Spleen (tissue), 11 donors: ENCODE results near the gene POU3F2. TPM values are rescaled to one million over a fixed set of nuclear protein-coding genes. Genes with fewer than 3 reads are reported as not detected.

ENCODE experiments used
- DNase-seq: peaks from one replicate; pipeline ENCODE4 v3.0.0-alpha.2; 2020
- H3K27ac ChIP-seq, 8 donors: fragments of 200-600 bp; sonication (generic) in 7 of 8; 1 replicate in 4 of 8; 2 replicates in 4 of 8; pipeline versions ENCODE4 v1.5.0 to v1.8.0; 2016 to 2021; ENCODE audit warnings: inconsistent platforms in 4 of 8, mild to moderate bottlenecking in 4 of 8, moderate library complexity in 1 of 8
- H3K27me3 ChIP-seq, 7 donors: fragments of 200-600 bp; sonication (generic) in 6 of 7; replicated peaks in 1 of 7; 1 replicate in 4 of 7; 2 replicates in 3 of 7; pipeline versions ENCODE4 v1.5.0 to v1.8.0; 2016 to 2021; ENCODE audit warnings: inconsistent platforms in 3 of 7, mild to moderate bottlenecking in 1 of 7
- H3K36me3 ChIP-seq, 6 donors: fragments of 200-600 bp; sonication (generic) in 5 of 6; 1 replicate in 4 of 6; 2 replicates in 2 of 6; pipeline versions ENCODE4 v1.5.0 to v1.8.0; 2016 to 2021; ENCODE audit warnings: inconsistent platforms in 2 of 6
- H3K4me1 ChIP-seq, 6 donors: fragments of 200-600 bp; sonication (generic) in 5 of 6; 1 replicate in 3 of 6; 2 replicates in 3 of 6; pipeline versions ENCODE4 v1.5.0 to v1.8.0; 2016 to 2021; ENCODE audit warnings: inconsistent platforms in 3 of 6
- H3K4me3 ChIP-seq, 8 donors: fragments of 200-600 bp; sonication (generic) in 7 of 8; 1 replicate in 4 of 8; 2 replicates in 4 of 8; pipeline versions ENCODE4 v1.5.0 to v1.8.0; 2016 to 2021; ENCODE audit warnings: inconsistent platforms in 4 of 8, mild to moderate bottlenecking in 4 of 8, moderate library complexity in 2 of 8
- H3K9me3 ChIP-seq, 8 donors: fragments of 200-600 bp; sonication (generic) in 7 of 8; 1 replicate in 4 of 8; 2 replicates in 4 of 8; pipeline versions ENCODE4 v1.5.0 to v1.8.0; 2016 to 2021; ENCODE audit warnings: inconsistent platforms in 4 of 8
- POLR2A ChIP-seq, 3 donors: fragments of 450-650 bp; IDR thresholded peaks; one replicate each; pipeline ENCODE4 v1.5.1; 2017; ENCODE audit warnings: antibody characterized with exemption in 3 of 3, mild to moderate bottlenecking in 1 of 3
- WGBS, 5 donors: extraction: QIAGEN DNeasy Blood & Tissue Kit in 3 of 5; methylation state at CpG; one replicate each; pipeline versions ENCODE4 v1.1.5 to v1.1.7; 2013 to 2018; 5-methylcytosine and 5-hydroxymethylcytosine counted together
- intact Hi-C: fragments of 100-400 bp; cut with DNase I; formaldehyde crosslinking; loops from one replicate; pipeline ENCODE4 v1.15.0; 2023; ENCODE audit warnings: low total_unique reads
- polyA plus RNA-seq, 3 donors: library from polyadenylated mRNA; stranded (reverse); fragments of 200-250 nt; gene quantifications; one replicate each; pipeline ENCODE4 v1.2.1, GENCODE V29; 2013
- total RNA-seq, 7 donors: library from RNA; depleted of rRNA in 3 of 7; stranded (reverse); fragments of >200 nt in 3 of 7; fragmentation: NEBNext Ultra II Directional in 4 of 7; extraction: Animal tissue kit (Norgen Biotek cat#: 25700) in 4 of 7; gene quantifications; one replicate each; pipeline versions ENCODE4 v1.1.0 to v1.2.1, GENCODE V29; 2016 to 2021
- donor health status: healthy with polysubstance abuse.
- donor health status: DM: no; HTN: no; CAD: no; lungs with moderate emphysema.
- donor health status: DM: no; HTN: no; CAD: no.
- donor health status: Bipolar disorder and iron deficiency.
- donor health status: healthy.
- donor health status: DM: no; HTN: no; CAD: no.
- donor health status: DM: yes; HTN: yes; CAD: no.

The POU3F2 gene
- total and polyA plus RNA-seq, 10 donors, result 0.06 TPM; not detected in 9

DNA sequence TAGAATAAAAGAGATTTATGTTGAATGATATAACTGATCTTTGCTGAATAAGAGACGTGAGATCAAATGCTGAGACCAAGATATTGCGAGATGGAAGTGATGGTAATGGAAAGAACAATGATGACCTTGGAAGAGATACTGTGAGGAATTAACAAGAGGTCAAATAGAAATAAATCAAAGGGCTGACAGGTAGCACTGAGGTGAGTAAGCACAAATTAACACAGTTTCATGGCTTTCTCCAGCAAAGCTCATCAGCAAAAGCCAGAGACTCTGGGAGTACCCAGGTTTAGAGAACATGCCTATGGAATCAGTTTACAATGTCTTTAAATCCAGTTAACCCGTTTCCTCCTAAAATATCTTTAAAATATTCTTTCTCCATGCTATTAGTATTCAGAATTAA lies 53.3 kb downstream of the POU3F2 start:
- Histone ChIP-seq H3K9me3 (no peaks in the 10 kb centered on the region), H3K27me3 (no peaks in the 10 kb centered on the region), H3K4me1 (no peaks in the 10 kb centered on the region), H3K36me3 (peaks cover 0 to 74% (median 6%) of the 10 kb centered on the region in 6 donors), H3K27ac (no peak overlapping the region), H3K4me3 (no peak overlapping the region)
- WGBS, 5 donors, result 94 to 100% (median 98%) methylated on average over 3 of the region's 3 CpGs
- no peak for TF ChIP-seq POLR2A (IDR thresholded peaks at IDR 0.05)
- intact Hi-C loops, result no loop called here
- DNase-seq, result no peak

Other genes with a start within 250 kb of the POU3F2 start
- gene FBXL4, start 113.4 kb downstream of the POU3F2 start, total RNA-seq, result 10 to 100 TPM; 14.2 to 27.0 (median 19.8) TPM
- 1 to 10 TPM; 2.7 to 4.7 (median 3.1) TPM for gene FBXL4, start 113.4 kb downstream of the POU3F2 start, polyA plus RNA-seq